ENCODE data around the gene CXCR5.

CXCR5 gene

DNA sequence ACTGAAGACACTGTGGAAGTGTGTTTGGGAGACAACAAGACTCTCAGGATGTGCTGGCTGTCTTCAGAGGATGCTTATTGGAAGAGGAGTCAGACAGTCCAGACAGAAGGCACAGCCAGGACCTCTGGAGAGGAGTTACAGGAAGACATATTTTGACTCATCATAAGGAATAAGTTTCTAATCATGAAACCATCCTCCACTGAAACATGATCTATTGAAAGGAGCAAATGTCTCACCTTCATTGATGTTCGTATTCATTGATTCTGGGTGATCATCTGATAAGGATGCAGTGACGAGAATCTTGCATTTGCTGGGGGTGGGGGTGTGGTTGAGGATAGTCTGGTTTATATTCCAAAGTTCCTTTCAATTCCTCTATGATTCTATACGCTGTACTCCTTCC, 2.5 kb upstream of the CXCR5 start:
- no peak for TF ChIP-seq CTCF (IDR thresholded peaks at IDR 0.05)

DNA sequence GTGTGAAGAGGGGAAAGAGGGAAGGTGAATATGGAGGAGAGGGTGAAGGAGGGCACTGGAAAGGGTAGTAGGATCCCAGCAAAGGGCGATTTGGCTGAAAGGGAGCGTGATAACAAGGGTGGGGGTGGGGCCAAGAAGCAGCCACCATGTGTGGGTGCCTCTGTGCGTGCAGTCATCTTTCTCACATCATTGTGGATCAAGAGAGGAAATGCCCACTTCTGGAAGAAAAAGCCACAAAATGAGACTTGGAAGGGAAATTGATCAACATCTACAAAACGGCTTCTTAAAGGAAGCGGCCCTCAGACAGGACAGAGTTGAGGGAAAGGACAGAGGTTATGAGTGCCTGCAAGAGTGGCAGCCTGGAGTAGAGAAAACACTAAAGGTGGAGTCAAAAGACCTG, 1.2 kb upstream of the CXCR5 start:
- no peak for TF ChIP-seq CTCF (IDR thresholded peaks at IDR 0.05)

- TF ChIP-seq CTCF (IDR thresholded peaks at IDR 0.05): no peak
Measured at GRCh38 chr11:118883004-118883367, 706 bp upstream of the CXCR5 start.

GRCh38 chr11:118884875-118885274, 1.2 kb downstream of the CXCR5 start:
- no peak for TF ChIP-seq CTCF (IDR thresholded peaks at IDR 0.05)

DNA sequence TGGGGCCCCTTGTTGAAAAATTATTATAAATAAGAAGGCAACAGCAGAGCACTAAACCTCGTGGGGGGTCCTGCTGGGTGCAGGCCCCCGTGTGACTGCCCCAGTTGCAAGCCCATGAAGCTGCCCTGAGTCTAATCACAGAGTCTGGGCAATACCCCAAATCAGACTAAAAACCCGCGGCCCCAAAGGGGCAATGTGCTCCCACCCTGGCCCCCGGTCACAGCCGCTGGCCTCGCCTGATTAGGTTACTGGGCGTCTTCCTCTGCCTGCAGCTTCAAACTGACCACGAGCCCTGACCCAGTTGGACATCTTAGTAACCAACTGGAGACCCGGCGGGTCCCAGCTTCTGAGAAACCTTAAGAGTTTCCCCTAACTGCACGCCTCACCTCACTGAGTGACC, 1.6 kb downstream of the CXCR5 start:
- no peak for TF ChIP-seq CTCF (IDR thresholded peaks at IDR 0.05)

- no peak for TF ChIP-seq CTCF (IDR thresholded peaks at IDR 0.05)
Measured at GRCh38 chr11:118885831-118886565, 2.3 kb downstream of the CXCR5 start.

DNA sequence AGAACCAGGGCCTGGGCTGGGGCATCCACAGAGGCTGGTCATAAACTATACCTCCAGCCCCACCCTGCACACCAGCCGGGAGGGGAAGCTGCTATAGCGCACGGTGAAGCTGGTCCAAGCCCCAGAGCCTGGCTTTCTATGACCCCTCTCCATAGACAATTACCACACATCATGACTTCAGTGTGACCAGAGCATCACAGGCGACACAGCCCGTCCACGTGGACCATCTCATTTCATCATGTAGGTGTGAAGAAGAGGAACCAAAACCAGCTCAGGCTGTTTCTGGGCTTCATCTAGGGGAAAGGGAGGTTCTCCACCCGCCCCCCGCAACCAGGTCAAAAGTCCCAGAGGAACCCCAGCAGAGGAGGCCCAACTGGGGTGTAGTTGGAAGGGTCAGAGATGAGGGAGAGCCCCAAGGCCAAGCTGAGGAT, 3.0 kb downstream of the CXCR5 start:
- TF ChIP-seq CTCF (IDR thresholded peaks at IDR 0.05): no peak

GRCh38 chr11:118887206-118887605, 3.5 kb downstream of the CXCR5 start:
- no peak for TF ChIP-seq CTCF (IDR thresholded peaks at IDR 0.05)

Measured in LNCAP (cell line).